Measurements from ENCODE around the gene SPG11. TPM values are rescaled to one million over a fixed set of nuclear protein-coding genes. Genes with fewer than 3 reads are reported as not detected.

SPG11 gene
- total and polyA plus RNA-seq, 9 of the 15 experiments (the other 6 are each of a cell fraction or from before 2014, with no cell fraction given): 23.3 to 71.2 (median 45.6) TPM

- TF ChIP-seq MBD1 (CRISPR knock-in tag; IDR thresholded peaks at IDR 0.05) (no peak), RCOR1 (IDR thresholded peaks at IDR 0.05; ENCODE audit: borderline replicate concordance in 1 of 2, low read depth in 2 of 2, low read length in 2 of 2) (peak in 1 of 2 experiments; percentile 3; a peak in 1 of 4 replicates), DLX4 (CRISPR knock-in tag; IDR thresholded peaks at IDR 0.05) (no peak), ZNF57 (CRISPR knock-in tag; IDR thresholded peaks at IDR 0.05) (no peak), SMAD2 (IDR thresholded peaks at IDR 0.05; ENCODE audit: low read depth, low read length) (no peak), BCL6 (CRISPR knock-in tag; IDR thresholded peaks at IDR 0.05) (no peak), FOXJ3 (CRISPR knock-in tag; IDR thresholded peaks at IDR 0.05) (no peak), ZNF24 (IDR thresholded peaks at IDR 0.05) (no peak), L3MBTL2 (IDR thresholded peaks at IDR 0.05) (no peak), RAD21 (CRISPR knock-in tag; conservative IDR thresholded peaks at IDR 0.05 in 1 of 2, IDR thresholded peaks at IDR 0.05 in 1 of 2) (peak in 1 of 2 experiments; percentile 18; a peak in 2 of 4 replicates), ID3 (CRISPR knock-in tag; IDR thresholded peaks at IDR 0.05) (no peak), ID3 (tag; IDR thresholded peaks at IDR 0.05) (no peak), SRSF9 (IDR thresholded peaks at IDR 0.05; ENCODE audit: borderline replicate concordance, low read depth, low read length) (no peak), HDAC2 (IDR thresholded peaks at IDR 0.05) (no peak), FOXP4 (CRISPR knock-in tag; IDR thresholded peaks at IDR 0.05; ENCODE audit: borderline replicate concordance) (peak; percentile 18; the same call in 1 of the 2 replicates), NR1H2 (CRISPR knock-in tag; IDR thresholded peaks at IDR 0.05) (no peak), NR4A1 (CRISPR knock-in tag; IDR thresholded peaks at IDR 0.05) (no peak; the same call in 1 of the 2 replicates), NR4A1 (tag; IDR thresholded peaks at IDR 0.05) (no peak), GABPB2 (CRISPR knock-in tag; conservative IDR thresholded peaks at IDR 0.05) (no peak; the same call in 1 of the 2 replicates), ZNF592 (IDR thresholded peaks at IDR 0.05) (no peak), KLF10 (CRISPR knock-in tag; IDR thresholded peaks at IDR 0.05) (no peak)
These were observed 47.8 kb upstream of the SPG11 start, which contains the start of the genes B2M and PATL2 (continued) for GRCh38 chr15:44711096-44711742.

Measured in K562 (cell line).